Psoas muscle (tissue), 8 donors: ENCODE measurements around the gene PHF19. TPM values are rescaled to one million over a fixed set of nuclear protein-coding genes. Genes with fewer than 3 reads are reported as not detected.
A peak's percentile ranks its signal among the peaks of the same experiment; 100 is the strongest.

Experiments
- ATAC-seq, 4 donors: fragments of 200-7000 bp; cut with Tn5 transposase; one replicate each; pipeline ENCODE4 v1.9.1; 2020; ENCODE audit warnings: moderate library complexity in 3 of 4, mild to moderate bottlenecking in 2 of 4
- DNase-seq, 2 donors: peaks; one replicate each; pipeline ENCODE4 v3.0.0-alpha.2; 2020
- H3K27ac ChIP-seq: fragments of 200-600 bp; one replicate; pipeline ENCODE4 v1.8.0; 2022
- H3K27me3 ChIP-seq, 3 donors: fragments of 200-600 bp in 1 of 3; one replicate each; pipeline versions ENCODE4 v1.6.1 to v1.8.0; 2013 to 2022; ENCODE audit warnings: low read length in 2 of 3, mild to moderate bottlenecking in 2 of 3, moderate library complexity in 1 of 3; ENCODE audit not compliant: insufficient read depth in 3 of 3
- H3K36me3 ChIP-seq, 2 donors: fragments of 200-600 bp in 1 of 2; one replicate each; pipeline versions ENCODE4 v1.6.1 to v1.8.0; 2013 to 2022; ENCODE audit warnings: low read depth in 1 of 2, mild to moderate bottlenecking in 1 of 2, moderate library complexity in 1 of 2; ENCODE audit not compliant: insufficient read depth in 1 of 2
- H3K4me1 ChIP-seq: fragments of 200-600 bp; one replicate; pipeline ENCODE4 v1.8.0; 2022
- H3K4me3 ChIP-seq: fragments of 200-600 bp; one replicate; pipeline ENCODE4 v1.8.0; 2022; ENCODE audit warnings: mild to moderate bottlenecking
- H3K9me3 ChIP-seq: fragments of 200-600 bp; one replicate; pipeline ENCODE4 v1.8.0; 2022
- CTCF ChIP-seq: fragments of 200-600 bp; IDR thresholded peaks from one replicate; pipeline ENCODE4 v1.8.0; 2022; ENCODE audit warnings: antibody characterized with exemption
- WGBS, 3 donors: extraction: QIAGEN DNeasy Blood & Tissue Kit; methylation state at CpG; one replicate each; pipeline versions ENCODE4 v1.1.6 to v1.1.7; 2013; 5-methylcytosine and 5-hydroxymethylcytosine counted together
- intact Hi-C, 2 donors: fragments of 100-400 bp; cut with DNase I; formaldehyde crosslinking; loops; one replicate each; pipeline versions ENCODE4 v1.11.0 to v1.14.2; 2022
- polyA plus RNA-seq, 3 donors: library from polyadenylated mRNA; stranded (reverse); fragments of 200-250 nt; gene quantifications; one replicate each; pipeline ENCODE4 v1.2.3, GENCODE V29; 2013
- total RNA-seq, 4 donors: library from RNA; stranded (reverse); fragmentation: NEBNext Ultra II Directional in 2 of 4; extraction: Animal tissue kit (Norgen Biotek cat#: 25700) in 2 of 4; gene quantifications; one replicate each; pipeline versions ENCODE4 v1.2.1 to v1.2.4, GENCODE V29; 2021 to 2023
- donor health status: healthy with polysubstance abuse.
- donor health status: DM: no; HTN: no; CAD: no; lungs with moderate emphysema.
- donor health status: Bipolar disorder and iron deficiency.
- donor health status: healthy.
- donor health status: DM: yes; HTN: yes; CAD: no.
- donor health status: DM: no; HTN: no; CAD: no.
- donor health status: DM: no; HTN: no; CAD: no.
- donor health status: DM: yes; HTN: yes; CAD: no.

Gene PHF19
- total and polyA plus RNA-seq, 7 donors: 6.8 to 14.8 (median 10.1) TPM

GRCh38 chr9:120833325-120833724 lies 43.7 kb downstream of the PHF19 start:
- no peaks in the 10 kb centered on the region for H3K27me3 ChIP-seq
- no peak overlapping the region for H3K27ac ChIP-seq
- WGBS, 3 donors: 89 to 95% (median 92%) methylated on average over 7 of the region's 7 CpGs
- H3K4me3 ChIP-seq: no peak overlapping the region
- no peaks in the 10 kb centered on the region for H3K4me1 ChIP-seq
- H3K36me3 ChIP-seq: peaks cover 0 to 56% of the 10 kb centered on the region in 2 donors
- no peaks in the 10 kb centered on the region for H3K9me3 ChIP-seq
- no peak for DNase-seq
- no peak for TF ChIP-seq CTCF
- ATAC-seq: peak in 2 of 4 donors; percentile 32 to 65
- intact Hi-C loops: no loop called here

- peaks cover 0 to 62% of the 10 kb centered on the region in 2 donors for H3K36me3 ChIP-seq
- no peak overlapping the region for H3K27ac ChIP-seq
Observed at GRCh38 chr9:120832807-120833206, 44.2 kb downstream of the PHF19 start.

GRCh38 chr9:120830865-120831264 lies 46.1 kb downstream of the PHF19 start:
- intact Hi-C loops: no loop called here
- TF ChIP-seq CTCF: no peak
- Histone ChIP-seq H3K36me3 (peaks cover 0 to 79% of the 10 kb centered on the region in 2 donors), H3K4me1 (no peaks in the 10 kb centered on the region), H3K9me3 (peaks cover 2% of the 10 kb centered on the region), H3K27me3 (no peaks in the 10 kb centered on the region), H3K27ac (no peak overlapping the region), H3K4me3 (no peak overlapping the region)
- ATAC-seq: no peak
- DNase-seq: no peak
- WGBS, 3 donors: 95 to 98% (median 96%) methylated on average over 3 of the region's 3 CpGs

More at GRCh38 chr9:120832807-120833206, 44.2 kb downstream of the PHF19 start:
- DNase-seq (no peak), ATAC-seq (no peak)
- Histone ChIP-seq H3K4me1 (no peaks in the 10 kb centered on the region), H3K27me3 (no peaks in the 10 kb centered on the region), H3K4me3 (no peak overlapping the region), H3K9me3 (no peaks in the 10 kb centered on the region)
- intact Hi-C loops: no loop called here
- no peak for TF ChIP-seq CTCF

- DNase-seq (no peak), ATAC-seq (no peak)
- Histone ChIP-seq H3K27ac (no peak overlapping the region), H3K27me3 (no peaks in the 10 kb centered on the region), H3K9me3 (peaks cover 9% of the 10 kb centered on the region), H3K4me3 (no peak overlapping the region), H3K4me1 (no peaks in the 10 kb centered on the region), H3K36me3 (peaks cover 0 to 82% of the 10 kb centered on the region in 2 donors)
- 83 to 92% (median 85%) methylated on average over 3 of the region's 3 CpGs for WGBS, 3 donors
- intact Hi-C loops: no loop called here
- TF ChIP-seq CTCF: no peak
Observed at GRCh38 chr9:120830151-120830550, 46.8 kb downstream of the PHF19 start.

DNA sequence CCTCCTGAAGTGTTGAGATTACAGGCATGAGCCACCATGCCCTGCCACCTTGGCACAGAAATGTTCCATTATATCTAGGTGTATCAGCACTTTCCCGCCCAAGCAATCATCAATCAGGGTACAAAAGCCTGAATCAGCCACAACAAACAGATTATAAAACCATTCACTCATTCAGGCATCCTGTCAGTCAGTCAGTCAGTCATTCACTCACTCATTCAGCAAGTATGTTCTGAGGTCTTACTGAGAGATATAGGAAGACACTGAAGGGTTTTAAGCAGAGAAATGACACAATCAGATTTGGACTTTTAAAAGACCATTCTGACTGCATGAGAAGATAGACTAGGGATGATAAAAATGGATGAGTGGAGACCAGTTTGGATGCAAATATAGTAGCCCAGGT lies 47.3 kb downstream of the PHF19 start:
- no peak overlapping the region for H3K27ac ChIP-seq
- 95 to 100% (median 100%) methylated on average over 1 of the region's 1 CpG for WGBS, 3 donors
- H3K4me3 ChIP-seq: no peak overlapping the region
- no peaks in the 10 kb centered on the region for H3K27me3 ChIP-seq
- no peak for ATAC-seq
- H3K36me3 ChIP-seq: peaks cover under 1 to 83% of the 10 kb centered on the region in 2 donors
- intact Hi-C loops: no loop called here
- peaks cover 12% of the 10 kb centered on the region for H3K9me3 ChIP-seq
- no peak for DNase-seq
- no peaks in the 10 kb centered on the region for H3K4me1 ChIP-seq
- TF ChIP-seq CTCF: no peak
